IPS-20b (cell line): ENCODE results near the gene HRH2.
"Not testable (repeated sequence)": the region's sequence is repeated elsewhere in the genome, so short reads cannot be mapped to it uniquely, and the experiment has no call there.

Source experiments
- H3K27ac ChIP-seq: one replicate; pipeline ENCODE4 v1.5.1; 2013; ENCODE audit warnings: low read length
- H3K27me3 ChIP-seq: 2 replicates; pipeline ENCODE4 v1.6.1; 2013; ENCODE audit warnings: mild to moderate bottlenecking, low read length, inconsistent platforms; ENCODE audit not compliant: insufficient read depth
- H3K36me3 ChIP-seq: 2 replicates; pipeline ENCODE4 v1.6.1; 2013; ENCODE audit warnings: low read depth, mild to moderate bottlenecking, inconsistent platforms, low read length, moderate library complexity; ENCODE audit not compliant: insufficient read depth
- H3K4me1 ChIP-seq: 2 replicates; pipeline ENCODE4 v1.6.1; 2013; ENCODE audit warnings: mild to moderate bottlenecking, control low read depth, inconsistent platforms, low read length, moderate library complexity; ENCODE audit not compliant: insufficient read depth
- H3K4me3 ChIP-seq: 2 replicates; pipeline ENCODE4 v1.5.1; 2013; ENCODE audit warnings: mild to moderate bottlenecking, low read length, inconsistent platforms
- H3K9ac ChIP-seq: 2 replicates; pipeline ENCODE4 v1.6.1; 2013; ENCODE audit warnings: low read depth, mild to moderate bottlenecking, inconsistent platforms, low read length, moderate library complexity
- H3K9me3 ChIP-seq: 2 replicates; pipeline ENCODE4 v1.6.1; 2013; ENCODE audit warnings: mild to moderate bottlenecking, low read depth, low read length, inconsistent platforms; ENCODE audit not compliant: insufficient read depth

HRH2 gene

GRCh38 chr5:175750511-175750931, 92.7 kb downstream of the HRH2 start:
- Histone ChIP-seq H3K27ac (no peak overlapping the region), H3K9me3 (no peaks in the 10 kb centered on the region), H3K36me3 (no peaks in the 10 kb centered on the region), H3K4me1 (0 out of 2 replicates have a peak, but pooled peaks cover 3% of the 10 kb centered on the region), H3K27me3 (no peaks in the 10 kb centered on the region), H3K9ac (no peak overlapping the region), H3K4me3 (no peak overlapping the region)

GRCh38 chr5:175751369-175751768, 93.5 kb downstream of the HRH2 start:
- Histone ChIP-seq H3K27me3 (no peaks in the 10 kb centered on the region), H3K9me3 (no peaks in the 10 kb centered on the region), H3K36me3 (no peaks in the 10 kb centered on the region), H3K4me1 (0 out of 2 replicates have a peak, but pooled peaks cover 3% of the 10 kb centered on the region), H3K4me3 (no peak overlapping the region), H3K9ac (no peak overlapping the region), H3K27ac (no peak overlapping the region)

GRCh38 chr5:175752826-175753535, 95.1 kb downstream of the HRH2 start:
- H3K9ac ChIP-seq: no peak overlapping the region
- no peaks in the 10 kb centered on the region for H3K4me1 ChIP-seq
- no peak overlapping the region for H3K4me3 ChIP-seq
- no peaks in the 10 kb centered on the region for H3K9me3 ChIP-seq
- H3K36me3 ChIP-seq: no peaks in the 10 kb centered on the region
- H3K27me3 ChIP-seq: no peaks in the 10 kb centered on the region
- no peak overlapping the region for H3K27ac ChIP-seq

GRCh38 chr5:175753536-175754402, 95.9 kb downstream of the HRH2 start:
- Histone ChIP-seq H3K36me3 (no peaks in the 10 kb centered on the region), H3K9ac (no peak overlapping the region), H3K27me3 (no peaks in the 10 kb centered on the region), H3K4me1 (no peaks in the 10 kb centered on the region), H3K9me3 (no peaks in the 10 kb centered on the region), H3K27ac (no peak overlapping the region), H3K4me3 (no peak overlapping the region)

GRCh38 chr5:175759991-175760390, 102.1 kb downstream of the HRH2 start:
- H3K9ac ChIP-seq, H3K4me3 ChIP-seq, H3K4me1 ChIP-seq, H3K36me3 ChIP-seq, H3K27ac ChIP-seq, H3K9me3 ChIP-seq, H3K27me3 ChIP-seq: not testable (repeated sequence)
